ENCODE data around the gene FADS2.

Gene FADS2

DNA sequence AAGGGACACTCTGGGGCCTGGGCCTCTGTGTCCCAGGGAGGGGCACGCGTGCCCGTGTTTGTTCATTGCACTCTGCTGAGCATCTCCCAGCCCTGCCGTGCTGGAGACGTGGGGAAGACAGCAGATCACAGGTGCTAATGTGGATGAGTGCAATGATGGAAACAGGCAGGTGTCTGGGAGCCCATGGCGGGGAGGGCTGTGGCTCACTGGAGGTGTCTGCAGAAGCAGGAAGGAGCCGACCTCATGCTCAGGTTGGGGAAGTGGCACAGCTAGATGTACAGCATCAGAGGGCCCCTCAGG lies 43.6 kb upstream of the FADS2 start:
- intact Hi-C loops (cut with DNase I; ENCODE audit: low total_unique reads): no loop called here
- no peak overlapping the region for H3K4me3 ChIP-seq
- TF ChIP-seq, protein P1, sequence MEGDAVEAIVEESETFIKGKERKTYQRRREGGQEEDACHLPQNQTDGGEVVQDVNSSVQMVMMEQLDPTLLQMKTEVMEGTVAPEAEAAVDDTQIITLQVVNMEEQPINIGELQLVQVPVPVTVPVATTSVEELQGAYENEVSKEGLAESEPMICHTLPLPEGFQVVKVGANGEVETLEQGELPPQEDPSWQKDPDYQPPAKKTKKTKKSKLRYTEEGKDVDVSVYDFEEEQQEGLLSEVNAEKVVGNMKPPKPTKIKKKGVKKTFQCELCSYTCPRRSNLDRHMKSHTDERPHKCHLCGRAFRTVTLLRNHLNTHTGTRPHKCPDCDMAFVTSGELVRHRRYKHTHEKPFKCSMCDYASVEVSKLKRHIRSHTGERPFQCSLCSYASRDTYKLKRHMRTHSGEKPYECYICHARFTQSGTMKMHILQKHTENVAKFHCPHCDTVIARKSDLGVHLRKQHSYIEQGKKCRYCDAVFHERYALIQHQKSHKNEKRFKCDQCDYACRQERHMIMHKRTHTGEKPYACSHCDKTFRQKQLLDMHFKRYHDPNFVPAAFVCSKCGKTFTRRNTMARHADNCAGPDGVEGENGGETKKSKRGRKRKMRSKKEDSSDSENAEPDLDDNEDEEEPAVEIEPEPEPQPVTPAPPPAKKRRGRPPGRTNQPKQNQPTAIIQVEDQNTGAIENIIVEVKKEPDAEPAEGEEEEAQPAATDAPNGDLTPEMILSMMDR (IDR thresholded peaks at IDR 0.05): no peak
- DNase-seq: no peak
- H3K27ac ChIP-seq: no peak overlapping the region
- peaks cover 23 to 63% (median 53%) of the 10 kb centered on the region in 3 donors for H3K36me3 ChIP-seq
- H3K9me3 ChIP-seq: no peaks in the 10 kb centered on the region
- no peaks in the 10 kb centered on the region for H3K4me1 ChIP-seq
- H3K27me3 ChIP-seq: no peaks in the 10 kb centered on the region

GRCh38 chr11:61785837-61786402 lies 42.2 kb upstream of the FADS2 start:
- no peak overlapping the region for H3K27ac ChIP-seq
- H3K36me3 ChIP-seq: peaks cover 32 to 74% (median 64%) of the 10 kb centered on the region in 3 donors
- TF ChIP-seq, protein P1 (IDR thresholded peaks at IDR 0.05): no peak
- no peaks in the 10 kb centered on the region for H3K9me3 ChIP-seq
- no peak overlapping the region for H3K4me3 ChIP-seq
- no peaks in the 10 kb centered on the region for H3K27me3 ChIP-seq
- intact Hi-C loops (cut with DNase I; ENCODE audit: low total_unique reads): no loop called here
- no peak for DNase-seq
- H3K4me1 ChIP-seq: peaks cover 0 to 2% (median 1%) of the 10 kb centered on the region in 4 donors

GRCh38 chr11:61787928-61788491 lies 40.1 kb upstream of the FADS2 start:
- Histone ChIP-seq H3K4me1 (peaks cover 0 to 16% (median 11%) of the 10 kb centered on the region in 4 donors), H3K27me3 (no peaks in the 10 kb centered on the region), H3K36me3 (peaks cover 32 to 74% (median 64%) of the 10 kb centered on the region in 3 donors), H3K4me3 (no peak overlapping the region), H3K27ac (no peak overlapping the region), H3K9me3 (no peaks in the 10 kb centered on the region)
- intact Hi-C loops (cut with DNase I; ENCODE audit: low total_unique reads): no loop called here
- TF ChIP-seq, protein P1 (IDR thresholded peaks at IDR 0.05): no peak
- DNase-seq: no peak

DNA sequence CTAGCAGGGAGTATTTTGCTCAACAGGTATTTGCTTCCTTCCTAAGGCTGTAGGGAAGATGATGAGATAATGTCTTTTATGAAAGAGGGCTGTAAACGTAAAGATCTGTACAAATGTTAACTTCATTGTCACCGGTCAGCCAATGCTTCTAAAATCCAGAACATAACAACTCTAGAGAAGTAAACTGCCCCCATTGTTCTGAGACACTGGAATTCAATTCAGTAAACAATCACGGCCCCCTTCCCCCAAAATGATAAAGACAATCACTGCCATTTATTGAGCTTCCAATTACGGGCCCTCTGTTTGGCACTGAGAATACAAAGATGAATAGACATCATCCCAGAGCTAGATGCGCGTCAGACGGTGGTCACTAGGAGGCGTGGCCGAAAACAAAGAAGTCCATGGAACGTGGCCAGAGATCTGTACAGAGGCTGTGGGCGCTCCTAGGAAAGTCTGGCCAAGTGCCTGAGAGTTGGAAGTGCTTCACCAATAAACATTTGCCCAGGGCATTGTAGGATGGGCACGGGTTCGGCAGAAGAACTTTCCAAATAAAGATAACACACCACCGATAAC lies 36.3 kb upstream of the FADS2 start:
- TF ChIP-seq, protein P1 (IDR thresholded peaks at IDR 0.05): no peak
- peak overlapping the region; percentile 71 to 77 for H3K4me3 ChIP-seq
- no peaks in the 10 kb centered on the region for H3K9me3 ChIP-seq
- intact Hi-C loops (cut with DNase I; ENCODE audit: low total_unique reads): loop anchor here (10.0 kb wide), 1 partner anchor 313 kb away; no protein-coding TSS in a partner anchor
- H3K27me3 ChIP-seq: no peaks in the 10 kb centered on the region
- H3K4me1 ChIP-seq: peaks cover 0 to 25% (median 18%) of the 10 kb centered on the region in 4 donors
- peaks cover 32 to 48% (median 37%) of the 10 kb centered on the region in 3 donors for H3K36me3 ChIP-seq
- H3K27ac ChIP-seq: peak overlapping the region; percentile 88 to 89
- DNase-seq: peak; percentile 52 to 77

DNA sequence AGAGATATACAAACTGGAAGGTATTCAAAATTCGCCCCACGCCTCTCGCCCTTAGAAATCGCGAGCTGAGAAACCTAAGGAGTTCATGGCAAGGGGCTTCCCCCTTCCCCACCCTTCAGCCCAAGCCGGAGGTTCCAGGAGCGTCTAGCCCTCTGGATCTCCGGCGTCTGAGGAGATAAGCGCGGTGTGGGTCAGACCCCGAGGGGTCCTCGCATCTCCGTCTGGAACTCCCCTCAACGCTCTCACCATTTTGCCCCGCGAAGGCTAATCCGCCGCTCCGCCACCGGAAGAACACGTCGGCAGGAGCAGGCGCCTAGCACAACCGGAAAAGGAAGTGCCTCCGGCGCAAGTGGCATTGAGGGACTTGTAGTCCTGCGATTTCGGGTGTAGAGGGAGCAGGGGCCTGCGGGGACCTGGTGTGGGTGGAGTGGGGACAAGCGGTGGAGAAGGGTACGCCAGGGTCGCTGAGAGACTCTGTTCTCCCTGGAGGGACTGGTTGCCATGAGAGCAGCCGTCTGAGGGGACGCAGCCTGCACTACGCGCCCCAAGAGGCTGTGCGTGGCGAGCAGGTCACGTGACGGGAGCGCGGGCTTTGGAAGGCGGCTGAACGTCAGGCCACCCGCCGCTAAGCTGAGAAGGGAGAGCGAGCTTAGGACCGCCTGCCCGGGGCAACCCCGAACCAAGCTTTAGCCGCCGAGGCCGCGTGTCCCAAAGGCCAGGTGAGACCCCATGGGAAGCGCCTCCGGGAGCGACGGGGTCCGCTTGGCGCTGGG lies 35.6 kb upstream of the FADS2 start, which contains the start of the genes FEN1 and TMEM258:
Gene FEN1 (plus strand): TSS at position 602 of the 773 bp plus-strand sequence. CDS start 2,451 bp downstream, outside the sequence.
Gene TMEM258 (minus strand): TSS at position 290 of the 773 bp plus-strand sequence. CDS start 41 bp downstream, at position 249.
- peak; percentile 87 to 93 for DNase-seq
- Histone ChIP-seq H3K9me3 (no peaks in the 10 kb centered on the region), H3K27ac (peak within 1 kb of the TSS; percentile 88 to 89), H3K4me3 (peak within 1 kb of the TSS; percentile 71 to 77), H3K4me1 (peaks cover 0 to 28% (median 18%) of the 10 kb centered on the region in 4 donors), H3K36me3 (peaks cover 28 to 41% (median 30%) of the 10 kb centered on the region in 3 donors), H3K27me3 (no peaks in the 10 kb centered on the region)
- TF ChIP-seq, protein P1 (IDR thresholded peaks at IDR 0.05): peak; percentile 21 to 35
- intact Hi-C loops (cut with DNase I; ENCODE audit: low total_unique reads): loop anchor here (10.0 kb wide), 1 partner anchor 312 kb away; no protein-coding TSS in a partner anchor

Measured in tibial artery (tissue), 4 donors.